Measurements from ENCODE around the gene SMARCB1.

Gene SMARCB1

DNA sequence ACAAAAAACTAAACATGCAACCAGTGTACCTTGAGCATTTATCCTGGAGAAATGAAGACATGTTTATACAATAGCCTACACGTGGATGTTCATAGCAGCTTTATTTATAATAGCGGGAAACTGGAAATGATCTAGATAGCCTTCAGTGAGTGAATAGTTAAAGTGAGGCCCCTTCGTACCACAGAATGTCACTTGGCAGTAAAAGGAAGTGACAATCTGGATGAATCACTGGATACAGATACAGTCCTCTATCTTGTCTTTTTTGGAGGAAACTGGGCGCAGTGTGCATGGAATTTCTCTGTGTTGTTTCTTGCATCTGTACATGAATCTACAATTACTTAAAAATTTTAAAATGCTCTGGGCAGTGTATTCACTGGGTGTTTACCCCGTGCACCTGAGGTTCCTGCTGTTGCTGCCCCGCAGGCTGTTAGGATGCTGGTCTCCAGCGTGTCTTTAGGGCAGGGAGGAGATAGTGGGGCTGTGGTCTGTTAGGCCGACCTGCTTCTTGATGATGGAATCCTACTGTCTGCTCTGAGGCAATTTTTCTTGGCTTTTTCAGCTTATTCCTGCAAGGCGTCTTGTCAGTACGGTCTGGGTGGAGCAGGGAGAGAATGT is 28.9 kb downstream of the SMARCB1 start:
- no peak for DNase-seq

DNA sequence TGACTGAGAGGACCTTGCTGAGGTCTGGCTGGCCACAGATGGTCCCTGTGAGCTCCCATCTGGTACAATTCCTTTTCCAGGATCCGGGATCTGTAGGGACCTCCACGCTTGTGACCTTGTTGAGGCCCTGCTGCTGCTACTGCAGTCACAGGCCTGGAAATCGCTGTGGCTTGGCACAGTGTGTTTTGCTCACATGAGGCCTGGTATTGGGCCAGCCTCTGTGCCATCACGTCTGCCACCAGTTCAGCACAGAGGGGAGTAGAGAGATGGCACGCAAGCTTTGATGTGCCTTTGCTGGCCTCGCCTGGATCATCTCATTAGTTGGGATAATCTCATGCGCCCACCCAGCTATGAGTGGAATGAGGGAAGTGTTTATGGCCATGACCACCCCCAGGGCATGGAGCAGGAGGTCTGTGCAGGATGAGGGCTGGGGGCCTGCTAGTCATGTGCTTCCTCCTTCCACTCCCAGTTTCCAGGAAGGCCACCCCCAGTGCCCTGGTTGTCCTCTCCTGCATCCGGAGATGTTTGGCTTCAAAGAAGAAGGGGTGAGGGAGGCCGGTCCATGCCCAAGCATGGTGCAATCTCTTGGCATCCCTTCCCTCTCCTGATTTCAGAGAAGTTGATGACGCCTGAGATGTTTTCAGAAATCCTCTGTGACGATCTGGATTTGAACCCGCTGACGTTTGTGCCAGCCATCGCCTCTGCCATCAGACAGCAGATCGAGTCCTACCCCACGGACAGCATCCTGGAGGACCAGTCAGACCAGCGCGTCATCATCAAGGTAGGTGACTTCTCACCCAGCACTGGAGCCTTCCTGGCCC is 29.6 kb downstream of the SMARCB1 start:
- no peak for DNase-seq

DNA sequence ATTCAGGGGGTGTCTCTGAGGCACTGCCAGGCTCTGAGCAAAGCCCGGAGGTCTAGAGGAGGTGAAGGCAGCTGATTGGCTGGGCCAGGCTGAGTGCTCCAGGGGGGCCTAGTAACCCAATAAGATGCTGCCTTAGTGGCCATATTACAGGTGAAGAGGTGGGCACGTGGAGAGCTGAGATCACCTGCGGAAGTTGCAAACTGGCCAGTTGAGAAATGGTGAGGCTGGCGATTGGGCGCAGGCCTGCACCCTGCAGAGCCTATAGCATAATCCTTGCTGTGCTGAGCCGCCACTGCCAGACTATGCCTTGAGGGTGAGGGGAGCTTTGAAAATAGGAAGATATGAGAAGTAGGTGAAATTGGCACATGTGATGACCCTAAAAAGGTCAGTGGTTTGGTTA is 30.4 kb downstream of the SMARCB1 start:
- no peak for DNase-seq

DNA sequence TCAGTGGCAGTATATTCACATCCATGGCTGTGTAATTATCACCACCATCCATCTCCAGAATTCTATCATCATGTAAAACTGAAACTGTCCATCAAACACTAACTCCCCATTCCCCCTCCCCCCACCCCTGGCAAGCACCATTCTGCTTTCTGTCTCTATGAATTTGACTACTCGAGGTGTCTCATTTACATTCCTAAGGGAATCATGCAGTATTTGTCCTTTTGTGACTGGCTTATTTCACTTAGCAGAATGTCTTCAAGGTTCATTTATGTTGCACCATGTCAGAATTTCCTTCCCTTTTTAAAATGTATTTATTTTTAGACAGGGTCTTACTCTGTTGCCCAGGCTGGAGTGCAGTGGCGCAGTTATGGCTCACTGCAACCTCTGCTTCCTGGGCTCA is 31.8 kb downstream of the SMARCB1 start:
- DNase-seq, result no peak

GRCh38 chr22:23820748-23821211 is 34.0 kb downstream of the SMARCB1 start:
- no peak for DNase-seq

DNA sequence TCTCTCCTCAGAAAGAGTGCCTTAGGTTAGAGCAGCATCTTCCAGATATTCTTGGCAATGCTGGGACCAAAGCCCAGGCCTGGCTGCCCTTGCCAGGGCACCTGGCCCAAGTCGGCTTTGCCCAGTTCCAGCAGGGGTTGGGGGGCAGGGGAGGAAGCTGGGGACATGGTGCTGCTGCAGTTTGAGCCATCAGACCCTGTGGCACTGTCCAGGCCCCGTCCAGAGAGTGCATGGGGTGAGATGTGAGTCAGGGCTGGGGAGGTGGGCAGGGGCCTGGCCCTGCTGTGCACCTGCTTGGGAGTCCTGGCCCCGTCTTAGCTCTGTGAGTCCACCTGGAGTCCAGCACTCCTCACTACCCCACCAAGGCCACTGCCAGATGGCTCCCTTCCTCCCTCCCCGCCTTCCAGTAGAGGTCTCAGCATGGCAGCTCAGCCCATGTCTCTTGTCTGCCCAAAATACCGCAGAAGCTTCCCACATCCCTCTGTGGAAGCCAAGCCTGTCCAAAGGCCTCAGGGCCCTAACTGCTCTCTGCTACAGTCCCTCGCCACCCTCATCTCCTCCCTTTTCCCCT is 35.4 kb downstream of the SMARCB1 start:
- no peak for DNase-seq

DNA sequence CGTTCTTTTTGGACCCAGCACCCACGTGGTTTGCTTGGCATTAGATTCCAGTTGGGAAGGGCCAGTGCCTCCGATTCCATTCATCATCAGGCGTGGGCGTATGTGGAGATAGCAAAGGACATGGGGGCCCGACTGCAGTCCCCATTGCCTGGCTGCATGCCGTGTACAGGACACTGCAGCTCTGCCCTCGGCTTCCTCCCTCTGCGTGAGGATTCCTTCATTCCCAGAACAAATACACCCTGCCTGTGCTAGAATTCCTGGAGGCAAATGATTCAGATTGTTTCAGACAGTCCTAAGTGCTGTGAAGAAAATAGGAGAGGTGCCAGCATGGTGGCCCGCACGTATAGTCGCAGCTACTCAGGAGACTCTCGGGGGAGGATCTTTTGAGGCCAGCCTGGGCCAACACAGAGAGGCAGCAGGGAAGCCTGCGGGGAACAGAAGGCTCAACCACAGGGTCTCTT is 36.6 kb downstream of the SMARCB1 start:
- DNase-seq, result no peak

DNA sequence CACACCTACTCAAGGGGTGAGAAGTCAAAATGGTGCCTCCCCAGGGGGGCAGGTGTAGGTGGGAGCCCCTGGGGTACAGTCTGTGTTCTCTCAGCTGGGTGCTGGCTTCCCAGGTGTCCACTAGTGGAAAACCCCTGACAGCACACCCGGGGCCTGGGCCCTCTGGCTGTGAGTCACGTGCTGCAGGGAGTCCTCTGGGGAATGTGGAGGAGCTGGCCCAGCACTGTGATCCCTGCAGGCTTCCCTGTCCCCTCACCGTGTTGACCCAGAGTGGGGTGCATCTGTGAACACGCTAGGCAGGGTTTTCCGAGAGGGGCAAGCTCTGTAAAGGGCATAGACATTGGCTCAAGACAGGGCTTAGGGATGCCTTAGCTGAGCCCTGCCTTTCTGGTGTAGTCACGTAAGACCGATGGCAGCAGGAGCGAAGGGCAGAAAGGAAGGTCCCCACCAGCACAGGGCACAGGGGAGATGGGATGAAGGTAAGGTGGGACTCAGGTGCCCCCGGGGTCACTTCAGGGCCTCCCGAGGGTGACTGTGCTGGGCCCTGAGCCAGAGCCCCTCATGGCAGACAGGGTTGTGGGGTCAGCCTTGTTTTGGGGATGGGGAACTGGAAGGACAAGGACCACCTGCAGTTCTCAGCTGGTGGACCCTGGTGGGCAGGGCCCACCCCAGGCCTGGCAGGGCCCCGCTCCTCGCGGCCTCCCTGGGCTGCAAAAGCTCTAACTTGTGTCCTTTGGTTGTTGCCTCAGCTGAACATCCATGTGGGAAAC is 37.9 kb downstream of the SMARCB1 start:
- no peak for DNase-seq

DNA sequence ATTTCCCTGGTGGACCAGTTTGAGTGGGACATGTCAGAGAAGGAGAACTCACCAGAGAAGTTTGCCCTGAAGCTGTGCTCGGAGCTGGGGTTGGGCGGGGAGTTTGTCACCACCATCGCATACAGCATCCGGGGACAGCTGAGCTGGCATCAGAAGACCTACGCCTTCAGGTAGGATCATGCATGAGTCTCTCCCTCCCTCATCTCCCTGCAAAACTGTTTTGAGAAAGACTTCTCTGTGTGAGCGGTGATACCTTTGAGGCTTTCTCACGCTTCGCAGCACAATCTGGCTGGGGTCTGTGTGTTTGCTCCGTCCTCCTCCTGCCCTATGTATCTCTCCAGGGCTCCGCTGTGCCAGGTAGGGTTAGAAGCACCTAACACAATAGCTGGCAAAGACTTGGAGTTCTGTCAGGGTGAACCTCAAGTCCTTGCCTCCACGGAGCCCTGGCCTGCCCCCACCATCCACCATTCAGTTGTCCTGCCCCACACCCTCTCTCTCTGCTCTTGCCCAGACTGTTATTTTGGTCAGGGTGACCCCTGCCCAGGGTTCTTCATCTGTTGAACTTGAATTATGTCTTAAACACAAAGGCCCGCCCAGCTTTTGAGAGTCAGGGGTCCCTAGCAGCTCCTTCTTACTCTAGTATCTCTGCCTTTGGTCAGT is 38.6 kb downstream of the SMARCB1 start:
- DNase-seq, result no peak

- DNase-seq, result no peak
Measured at GRCh38 chr22:23826510-23827350, 40.0 kb downstream of the SMARCB1 start.

DNA sequence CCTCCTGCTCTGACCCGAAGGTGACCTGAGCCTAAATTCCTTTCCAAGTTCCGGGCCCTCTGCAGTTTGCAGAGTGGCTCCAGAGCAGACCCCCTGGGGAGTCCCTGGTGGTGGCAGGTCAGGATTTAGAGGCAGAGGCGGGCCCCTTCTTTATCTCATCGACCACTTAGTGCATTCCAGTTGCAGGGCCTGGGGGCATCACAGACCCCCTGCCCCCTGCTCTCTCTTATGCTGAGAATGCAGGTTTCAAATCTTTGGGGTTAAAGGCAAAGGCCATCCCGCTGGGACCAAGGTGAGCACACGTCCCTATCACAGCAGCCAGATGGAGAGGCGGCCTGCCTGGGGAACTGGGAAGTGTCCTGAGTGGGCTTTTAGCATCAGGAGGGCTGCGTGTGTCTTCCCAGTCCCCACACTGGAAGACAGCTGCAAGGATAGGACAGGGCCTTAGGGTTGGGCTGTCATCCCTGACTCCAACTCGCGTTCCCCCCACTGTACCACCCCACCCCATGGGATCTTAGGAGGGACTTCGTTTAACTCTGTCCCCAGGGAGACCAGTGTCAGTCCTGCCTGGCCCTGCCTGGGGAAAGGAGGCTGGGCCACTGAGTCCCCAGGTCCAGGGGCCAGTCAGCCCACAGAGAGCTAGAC is 40.7 kb downstream of the SMARCB1 start:
- no peak for DNase-seq

DNA sequence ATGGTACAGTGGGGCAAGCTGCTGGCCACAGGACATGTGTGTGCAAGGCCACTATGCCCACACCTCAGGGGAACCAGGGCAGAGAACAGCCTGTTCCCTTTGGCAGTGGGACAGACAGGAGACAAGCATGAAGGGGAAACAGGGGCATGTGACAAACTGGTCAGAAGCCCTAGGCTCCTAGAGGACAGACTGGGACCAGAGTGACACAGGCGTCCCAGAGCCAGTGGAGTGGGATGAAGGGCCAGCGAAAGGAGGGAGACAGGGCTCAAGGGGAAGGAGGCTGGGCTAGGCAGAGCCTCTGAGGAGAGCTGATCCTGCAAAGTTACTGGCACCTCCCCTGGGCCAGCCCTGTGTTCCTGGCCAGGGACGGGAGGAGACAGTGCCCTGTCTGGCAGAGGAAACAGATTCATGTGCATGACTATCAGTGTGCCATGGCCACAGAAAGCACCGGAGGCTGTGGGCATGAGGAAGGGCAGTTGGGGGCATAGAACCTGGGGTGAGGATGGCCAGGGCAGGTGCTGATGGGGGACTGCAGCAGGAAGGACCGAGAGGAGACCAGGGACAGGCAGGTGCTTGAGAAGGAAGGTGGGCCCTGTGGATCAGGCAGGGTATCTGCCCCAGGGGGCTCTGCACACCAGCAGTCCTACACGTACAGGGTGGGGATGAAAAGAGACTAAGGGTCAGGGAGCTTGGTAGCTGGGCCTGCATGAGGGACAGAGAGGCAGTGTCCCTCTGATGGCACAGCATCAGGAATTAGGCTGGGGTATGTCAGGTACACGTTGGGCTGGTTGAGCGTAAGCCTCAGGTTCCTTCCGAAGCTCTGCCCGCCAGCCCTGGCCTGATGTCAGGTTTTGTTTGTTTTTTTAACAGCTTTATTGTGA is 42.3 kb downstream of the SMARCB1 start:
- DNase-seq, result no peak

GRCh38 chr22:23829845-23830372 is 43.1 kb downstream of the SMARCB1 start:
- no peak for DNase-seq

GRCh38 chr22:23831261-23831660 is 44.5 kb downstream of the SMARCB1 start:
- no peak for DNase-seq

DNA sequence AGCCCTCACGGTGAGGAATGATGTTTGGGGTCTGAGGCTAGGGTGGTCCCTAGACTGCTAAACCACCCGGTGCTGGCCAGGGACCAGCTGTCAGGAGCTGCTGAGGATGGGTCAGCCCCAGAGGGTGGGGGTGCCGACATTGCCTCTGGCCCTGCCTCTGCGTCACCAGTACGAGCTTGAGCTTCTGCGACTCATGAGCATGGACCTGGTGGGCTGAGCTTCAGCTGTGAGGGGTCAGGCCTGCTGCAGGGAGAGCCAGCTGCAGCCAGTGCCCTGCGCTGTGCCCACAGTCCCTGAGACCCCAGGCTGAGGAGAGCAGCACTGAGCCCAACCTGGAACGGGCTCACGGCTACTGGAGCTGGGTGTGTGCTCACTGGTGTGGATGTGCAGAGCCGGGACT is 45.0 kb downstream of the SMARCB1 start:
- DNase-seq, result no peak

- no peak for DNase-seq
Measured at GRCh38 chr22:23832226-23833016, 45.7 kb downstream of the SMARCB1 start.

- no peak for DNase-seq
Measured at GRCh38 chr22:23833017-23833751, 46.4 kb downstream of the SMARCB1 start.

DNA sequence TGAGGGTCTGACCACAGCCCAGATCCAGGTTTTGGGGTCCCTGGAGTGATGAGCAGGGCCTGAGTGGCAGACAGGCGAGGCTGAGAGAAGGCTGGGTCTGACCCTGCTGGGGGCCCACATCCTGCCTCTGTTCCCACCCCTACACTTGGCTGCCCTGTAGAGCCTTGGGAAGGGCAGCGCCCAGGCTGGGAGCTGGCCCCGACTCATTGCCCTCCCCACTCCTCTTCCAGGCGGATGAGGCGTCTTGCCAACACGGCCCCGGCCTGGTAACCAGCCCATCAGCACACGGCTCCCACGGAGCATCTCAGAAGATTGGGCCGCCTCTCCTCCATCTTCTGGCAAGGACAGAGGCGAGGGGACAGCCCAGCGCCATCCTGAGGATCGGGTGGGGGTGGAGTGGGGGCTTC is 47.1 kb downstream of the SMARCB1 start:
- no peak for DNase-seq

Data from activated gamma-delta T cell treated with Interleukin-2 at 50 U/mL for 16 hours (primary cell).